C4-2B (cell line): ENCODE data around the gene PP2D1.

Experiments used
- ZFX ChIP-seq: fragments of 450-650 bp; IDR thresholded peaks from 2 replicates; pipeline ENCODE4 v1.6.1; 2017
- TF ChIP-seq, protein P1 (sequence below): fragments of 450-650 bp; conservative IDR thresholded peaks from 2 replicates; pipeline ENCODE4 v1.5.1; 2017; ENCODE audit warnings: mild to moderate bottlenecking

DNA sequence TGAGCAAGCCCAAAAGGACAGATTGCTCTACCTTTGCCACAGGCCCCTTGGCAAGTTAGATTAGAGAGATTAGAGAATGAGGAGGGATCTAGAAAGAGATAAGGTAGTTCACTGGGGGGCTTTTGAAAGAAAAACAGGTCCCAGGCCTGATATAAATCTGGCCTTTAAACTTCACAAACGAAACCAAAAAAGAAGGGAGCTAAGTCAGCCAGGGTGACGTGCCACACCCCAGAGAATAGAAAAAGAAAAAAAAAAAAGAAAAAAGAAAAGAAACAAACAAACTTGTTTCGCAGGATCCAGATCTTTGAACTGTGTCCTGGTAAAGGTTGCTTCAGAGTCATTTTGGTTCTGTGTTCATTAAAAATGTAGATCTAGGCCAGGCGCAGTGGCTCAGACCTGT is 31.8 kb upstream of the PP2D1 start:
- TF ChIP-seq, protein P1, sequence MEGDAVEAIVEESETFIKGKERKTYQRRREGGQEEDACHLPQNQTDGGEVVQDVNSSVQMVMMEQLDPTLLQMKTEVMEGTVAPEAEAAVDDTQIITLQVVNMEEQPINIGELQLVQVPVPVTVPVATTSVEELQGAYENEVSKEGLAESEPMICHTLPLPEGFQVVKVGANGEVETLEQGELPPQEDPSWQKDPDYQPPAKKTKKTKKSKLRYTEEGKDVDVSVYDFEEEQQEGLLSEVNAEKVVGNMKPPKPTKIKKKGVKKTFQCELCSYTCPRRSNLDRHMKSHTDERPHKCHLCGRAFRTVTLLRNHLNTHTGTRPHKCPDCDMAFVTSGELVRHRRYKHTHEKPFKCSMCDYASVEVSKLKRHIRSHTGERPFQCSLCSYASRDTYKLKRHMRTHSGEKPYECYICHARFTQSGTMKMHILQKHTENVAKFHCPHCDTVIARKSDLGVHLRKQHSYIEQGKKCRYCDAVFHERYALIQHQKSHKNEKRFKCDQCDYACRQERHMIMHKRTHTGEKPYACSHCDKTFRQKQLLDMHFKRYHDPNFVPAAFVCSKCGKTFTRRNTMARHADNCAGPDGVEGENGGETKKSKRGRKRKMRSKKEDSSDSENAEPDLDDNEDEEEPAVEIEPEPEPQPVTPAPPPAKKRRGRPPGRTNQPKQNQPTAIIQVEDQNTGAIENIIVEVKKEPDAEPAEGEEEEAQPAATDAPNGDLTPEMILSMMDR = no peak
- no peak for TF ChIP-seq ZFX
